Kasumi-1 (cell line): ENCODE measurements around the gene TMEM126A.
"Not testable (repeated sequence)": the region's sequence is repeated elsewhere in the genome, so short reads cannot be mapped to it uniquely, and the experiment has no call there.

Experiments used
- DNase-seq, 2 experiments: peaks; one replicate each; lab custom pipeline; 2025; lab: John Stamatoyannopoulos, UW

Gene TMEM126A

GRCh38 chr11:85647604-85648299 lies at the start of gene TMEM126A:
Gene TMEM126A (plus strand): TSS chr11:85647967. CDS start chr11:85650256, 2,289 bp downstream.
- peak; percentile 82 to 85 for DNase-seq

GRCh38 chr11:85599083-85599482 lies 48.7 kb upstream of the TMEM126A start:
- DNase-seq = no peak

- DNase-seq = no peak
These were observed 45.1 kb upstream of the TMEM126A start for GRCh38 chr11:85602526-85603213.

GRCh38 chr11:85603220-85603619 lies 44.5 kb upstream of the TMEM126A start:
- DNase-seq = no peak

- DNase-seq = not testable (repeated sequence)
These were observed 41.5 kb upstream of the TMEM126A start for GRCh38 chr11:85606237-85606636.

- not testable (repeated sequence) for DNase-seq
These were observed 39.1 kb upstream of the TMEM126A start for GRCh38 chr11:85608621-85609020.

GRCh38 chr11:85609286-85609685 lies 38.5 kb upstream of the TMEM126A start:
- not testable (repeated sequence) for DNase-seq

GRCh38 chr11:85611643-85612042 lies 36.1 kb upstream of the TMEM126A start:
- DNase-seq = peak; percentile 10 to 37

GRCh38 chr11:85619499-85619898 lies 28.3 kb upstream of the TMEM126A start:
- no peak for DNase-seq

- DNase-seq = no peak
These were observed 27.5 kb upstream of the TMEM126A start for GRCh38 chr11:85620256-85620655.

- no peak for DNase-seq
These were observed 21.3 kb upstream of the TMEM126A start for GRCh38 chr11:85626496-85626895.

GRCh38 chr11:85627332-85627997 lies 20.3 kb upstream of the TMEM126A start, which contains the start of gene DLG2:
Gene DLG2 (minus strand): TSS chr11:85627344.
- peak; percentile 26 to 27 for DNase-seq

GRCh38 chr11:85627998-85628770 lies 19.6 kb upstream of the TMEM126A start, which contains the start of gene TMEM126B:
Gene TMEM126B (plus strand): TSS chr11:85628593. CDS start chr11:85628608, 15 bp downstream.
- DNase-seq = peak; percentile 97 to 98

- peak; percentile 51 to 66 for DNase-seq
These were observed 18.9 kb upstream of the TMEM126A start for GRCh38 chr11:85628771-85629341.

- DNase-seq = no peak
These were observed 13.0 kb upstream of the TMEM126A start for GRCh38 chr11:85634747-85635146.

- no peak for DNase-seq
These were observed 4.6 kb upstream of the TMEM126A start for GRCh38 chr11:85643191-85643614.

- peak; percentile 32 to 55 for DNase-seq
These were observed 689 bp upstream of the TMEM126A start for GRCh38 chr11:85647078-85647477.

GRCh38 chr11:85651118-85651517 lies 3.4 kb downstream of the TMEM126A start:
- no peak for DNase-seq

GRCh38 chr11:85652786-85653447 lies 5.2 kb downstream of the TMEM126A start:
- peak; percentile 31 to 44 for DNase-seq

GRCh38 chr11:85654343-85654742 lies 6.6 kb downstream of the TMEM126A start:
- DNase-seq = not testable (repeated sequence)

- no peak for DNase-seq
These were observed 9.0 kb downstream of the TMEM126A start for GRCh38 chr11:85656777-85657176.
